HEK293 (cell line): Measurements from ENCODE around the gene ZSCAN29.

ENCODE experiments used
- CTCF ChIA-PET: fragments of 350-600 bp; formaldehyde crosslinking; extraction: SDS; loops from one replicate; lab custom pipeline; 2021; ENCODE audit warnings: antibody characterized with exemption; lab: Yijun Ruan, JAX
- POLR2A ChIA-PET: fragments of 300-600 bp; formaldehyde crosslinking; extraction: SDS; loops from one replicate; lab custom pipeline; 2020; ENCODE audit warnings: antibody characterized with exemption, inconsistent platforms; lab: Yijun Ruan, JAX
- H3K27ac ChIP-seq: fragments of 200-500 bp; sonication (Bioruptor generic); 2 replicates; pipeline ENCODE4 v1.5.1; 2014; ENCODE audit warnings: low read depth, low read length, control low read depth, inconsistent platforms; ENCODE audit errors: extremely low read depth
- H3K36me3 ChIP-seq, 2 experiments: fragments of 200-500 bp in 1 of 2; sonication (Bioruptor generic) in 1 of 2; 1 replicate in 1 of 2; 2 replicates in 1 of 2; pipeline ENCODE4 v1.5.1; 2014 to 2017; ENCODE audit warnings: inconsistent platforms in 2 of 2, low read length in 2 of 2; ENCODE audit not compliant: control insufficient read depth in 2 of 2, insufficient read depth in 1 of 2
- H3K4me1 ChIP-seq: fragments of 200-500 bp; sonication (Bioruptor generic); 2 replicates; pipeline ENCODE4 v1.5.1; 2014; ENCODE audit warnings: mild to moderate bottlenecking, low read length, inconsistent platforms; ENCODE audit not compliant: control insufficient read depth, insufficient read depth
- H3K4me3 ChIP-seq: 2 replicates; pipeline ENCODE4 v1.5.1; 2011; ENCODE audit warnings: low read depth, mild to moderate bottlenecking, control low read depth, low read length, moderate library complexity
- H3K9me3 ChIP-seq: fragments of 200-500 bp; sonication (Bioruptor generic); 2 replicates; pipeline ENCODE4 v1.5.1; 2014; ENCODE audit warnings: low read depth, low read length, inconsistent platforms; ENCODE audit not compliant: control insufficient read depth, insufficient read depth
- GLI4 ChIP-seq: fragments of 450-650 bp; formaldehyde crosslinking; IDR thresholded peaks from 2 replicates; pipeline ENCODE4 v1.5.1; 2016; ENCODE audit warnings: missing biosample characterization, missing genetic modification characterization
- HOXD13 ChIP-seq: sonication (generic); formaldehyde crosslinking; IDR thresholded peaks from 2 replicates; pipeline ENCODE4 v1.8.0; 2022; ENCODE audit warnings: missing genetic modification reagents, borderline replicate concordance
- KLF10 ChIP-seq: fragments of 450-650 bp; IDR thresholded peaks from 2 replicates; pipeline ENCODE4 v1.5.1; 2018; ENCODE audit warnings: missing biosample characterization, mild to moderate bottlenecking, missing genetic modification characterization
- KLF8 ChIP-seq: fragments of 450-650 bp; formaldehyde crosslinking; IDR thresholded peaks from 2 replicates; pipeline ENCODE4 v1.5.1; 2016; ENCODE audit warnings: missing biosample characterization, missing genetic modification characterization
- OSR2 ChIP-seq: fragments of 450-650 bp; formaldehyde crosslinking; IDR thresholded peaks from 2 replicates; pipeline ENCODE4 v1.5.1; 2016; ENCODE audit warnings: missing biosample characterization, missing genetic modification characterization
- ZNF146 ChIP-seq: fragments of 450-650 bp; formaldehyde crosslinking; IDR thresholded peaks from 2 replicates; pipeline ENCODE4 v1.5.1; 2016; ENCODE audit warnings: missing biosample characterization, missing genetic modification characterization
- ZNF223 ChIP-seq: fragments of 450-650 bp; formaldehyde crosslinking; IDR thresholded peaks from 2 replicates; pipeline ENCODE4 v1.5.1; 2016; ENCODE audit warnings: missing biosample characterization, missing genetic modification characterization
- ZNF366 ChIP-seq: fragments of 450-650 bp; formaldehyde crosslinking; conservative IDR thresholded peaks from 2 replicates; pipeline ENCODE4 v1.5.1; 2016; ENCODE audit warnings: missing biosample characterization, missing genetic modification characterization
- ZNF423 ChIP-seq: fragments of 450-650 bp; formaldehyde crosslinking; IDR thresholded peaks from 2 replicates; pipeline ENCODE4 v1.5.1; 2016; ENCODE audit warnings: missing biosample characterization, missing genetic modification characterization
- ZNF521 ChIP-seq: fragments of 450-650 bp; formaldehyde crosslinking; IDR thresholded peaks from 2 replicates; pipeline ENCODE4 v1.5.1; 2017; ENCODE audit warnings: missing biosample characterization, mild to moderate bottlenecking, missing genetic modification characterization
- ZNF561 ChIP-seq: fragments of 450-650 bp; IDR thresholded peaks from 2 replicates; pipeline ENCODE4 v1.5.1; 2018; ENCODE audit warnings: missing biosample characterization, missing genetic modification characterization, borderline replicate concordance
- ZNF747 ChIP-seq: fragments of 450-650 bp; formaldehyde crosslinking; IDR thresholded peaks from 2 replicates; pipeline ENCODE4 v1.5.1; 2016; ENCODE audit warnings: missing biosample characterization, missing genetic modification characterization
- ZNF777 ChIP-seq: fragments of 450-650 bp; formaldehyde crosslinking; IDR thresholded peaks from 2 replicates; pipeline ENCODE4 v1.5.1; 2017; ENCODE audit warnings: missing biosample characterization, missing genetic modification characterization, borderline replicate concordance
- TF ChIP-seq, protein P1 (sequence below): fragments of 450-650 bp; formaldehyde crosslinking; conservative IDR thresholded peaks from 2 replicates; pipeline ENCODE4 v1.5.1; 2016; ENCODE audit warnings: low read depth, missing biosample characterization, missing genetic modification characterization
- TF ChIP-seq, protein P2 (sequence below): sonication (generic); formaldehyde crosslinking; IDR thresholded peaks from 2 replicates; pipeline ENCODE4 v1.8.1; 2022; ENCODE audit warnings: mild to moderate bottlenecking, moderate library complexity, missing genetic modification reagents
- TF ChIP-seq, protein P3 (sequence below): fragments of 450-650 bp; formaldehyde crosslinking; IDR thresholded peaks from 2 replicates; pipeline ENCODE4; 2016; ENCODE audit warnings: missing biosample characterization, missing genetic modification characterization
- TF ChIP-seq, protein P4 (sequence below): fragments of 450-650 bp; formaldehyde crosslinking; IDR thresholded peaks from 2 replicates; pipeline ENCODE4 v1.5.1; 2016; ENCODE audit warnings: missing biosample characterization, missing genetic modification characterization
- TF ChIP-seq, protein P5 (sequence below): fragments of 450-650 bp; formaldehyde crosslinking; IDR thresholded peaks from 2 replicates; pipeline ENCODE4 v1.5.1; 2016; ENCODE audit warnings: missing biosample characterization, missing genetic modification characterization

The ZSCAN29 gene

DNA sequence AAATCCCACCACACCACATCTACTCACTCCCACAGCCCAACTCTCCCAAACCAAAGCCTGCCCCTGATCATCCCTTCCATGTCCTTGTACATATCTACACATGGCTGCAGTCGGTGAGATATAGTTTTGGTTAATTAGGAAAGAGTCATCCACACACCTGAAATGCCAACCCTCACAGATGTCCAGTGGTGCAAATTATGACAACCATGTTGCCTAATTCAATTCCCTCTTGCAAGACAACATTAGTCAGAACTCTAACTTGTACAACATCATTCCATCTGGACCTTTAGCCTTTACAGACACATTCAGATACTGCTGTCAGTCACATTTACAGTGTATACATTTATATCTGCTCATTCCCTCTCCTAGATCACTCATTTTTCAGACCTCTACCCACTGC lies 41.3 kb upstream of the ZSCAN29 start (continued):
- TF ChIP-seq, protein P1, sequence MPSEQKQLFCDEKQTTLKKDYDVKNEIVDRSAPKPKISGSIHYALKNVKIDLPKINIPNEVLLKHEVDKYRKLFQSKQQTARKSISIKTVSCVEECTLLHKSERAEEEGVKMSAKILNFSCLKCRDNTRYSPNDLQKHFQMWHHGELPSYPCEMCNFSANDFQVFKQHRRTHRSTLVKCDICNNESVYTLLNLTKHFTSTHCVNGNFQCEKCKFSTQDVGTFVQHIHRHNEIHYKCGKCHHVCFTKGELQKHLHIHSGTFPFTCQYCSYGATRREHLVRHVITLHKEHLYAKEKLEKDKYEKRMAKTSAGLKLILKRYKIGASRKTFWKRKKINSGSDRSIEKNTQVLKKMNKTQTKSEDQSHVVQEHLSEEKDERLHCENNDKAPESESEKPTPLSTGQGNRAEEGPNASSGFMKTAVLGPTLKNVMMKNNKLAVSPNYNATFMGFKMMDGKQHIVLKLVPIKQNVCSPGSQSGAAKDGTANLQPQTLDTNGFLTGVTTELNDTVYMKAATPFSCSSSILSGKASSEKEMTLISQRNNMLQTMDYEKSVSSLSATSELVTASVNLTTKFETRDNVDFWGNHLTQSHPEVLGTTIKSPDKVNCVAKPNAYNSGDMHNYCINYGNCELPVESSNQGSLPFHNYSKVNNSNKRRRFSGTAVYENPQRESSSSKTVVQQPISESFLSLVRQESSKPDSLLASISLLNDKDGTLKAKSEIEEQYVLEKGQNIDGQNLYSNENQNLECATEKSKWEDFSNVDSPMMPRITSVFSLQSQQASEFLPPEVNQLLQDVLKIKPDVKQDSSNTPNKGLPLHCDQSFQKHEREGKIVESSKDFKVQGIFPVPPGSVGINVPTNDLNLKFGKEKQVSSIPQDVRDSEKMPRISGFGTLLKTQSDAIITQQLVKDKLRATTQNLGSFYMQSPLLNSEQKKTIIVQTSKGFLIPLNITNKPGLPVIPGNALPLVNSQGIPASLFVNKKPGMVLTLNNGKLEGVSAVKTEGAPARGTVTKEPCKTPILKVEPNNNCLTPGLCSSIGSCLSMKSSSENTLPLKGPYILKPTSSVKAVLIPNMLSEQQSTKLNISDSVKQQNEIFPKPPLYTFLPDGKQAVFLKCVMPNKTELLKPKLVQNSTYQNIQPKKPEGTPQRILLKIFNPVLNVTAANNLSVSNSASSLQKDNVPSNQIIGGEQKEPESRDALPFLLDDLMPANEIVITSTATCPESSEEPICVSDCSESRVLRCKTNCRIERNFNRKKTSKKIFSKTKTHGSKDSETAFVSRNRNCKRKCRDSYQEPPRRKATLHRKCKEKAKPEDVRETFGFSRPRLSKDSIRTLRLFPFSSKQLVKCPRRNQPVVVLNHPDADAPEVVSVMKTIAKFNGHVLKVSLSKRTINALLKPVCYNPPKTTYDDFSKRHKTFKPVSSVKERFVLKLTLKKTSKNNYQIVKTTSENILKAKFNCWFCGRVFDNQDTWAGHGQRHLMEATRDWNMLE (tag by site-specific recombination), result no peak
- TF ChIP-seq ZNF777 (tag by site-specific recombination) (no peak), OSR2 (tag by site-specific recombination) (no peak), GLI4 (tag by site-specific recombination) (no peak), ZNF146 (no peak), ZNF423 (tag by site-specific recombination) (no peak), KLF8 (no peak), ZNF366 (no peak), KLF10 (tag by site-specific recombination) (no peak), ZNF521 (tag by site-specific recombination) (no peak)
- TF ChIP-seq, protein P2, sequence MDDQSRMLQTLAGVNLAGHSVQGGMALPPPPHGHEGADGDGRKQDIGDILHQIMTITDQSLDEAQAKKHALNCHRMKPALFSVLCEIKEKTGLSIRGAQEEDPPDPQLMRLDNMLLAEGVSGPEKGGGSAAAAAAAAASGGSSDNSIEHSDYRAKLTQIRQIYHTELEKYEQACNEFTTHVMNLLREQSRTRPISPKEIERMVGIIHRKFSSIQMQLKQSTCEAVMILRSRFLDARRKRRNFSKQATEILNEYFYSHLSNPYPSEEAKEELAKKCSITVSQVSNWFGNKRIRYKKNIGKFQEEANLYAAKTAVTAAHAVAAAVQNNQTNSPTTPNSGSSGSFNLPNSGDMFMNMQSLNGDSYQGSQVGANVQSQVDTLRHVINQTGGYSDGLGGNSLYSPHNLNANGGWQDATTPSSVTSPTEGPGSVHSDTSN (CRISPR knock-in tag), result no peak
- TF ChIP-seq, protein P3, sequence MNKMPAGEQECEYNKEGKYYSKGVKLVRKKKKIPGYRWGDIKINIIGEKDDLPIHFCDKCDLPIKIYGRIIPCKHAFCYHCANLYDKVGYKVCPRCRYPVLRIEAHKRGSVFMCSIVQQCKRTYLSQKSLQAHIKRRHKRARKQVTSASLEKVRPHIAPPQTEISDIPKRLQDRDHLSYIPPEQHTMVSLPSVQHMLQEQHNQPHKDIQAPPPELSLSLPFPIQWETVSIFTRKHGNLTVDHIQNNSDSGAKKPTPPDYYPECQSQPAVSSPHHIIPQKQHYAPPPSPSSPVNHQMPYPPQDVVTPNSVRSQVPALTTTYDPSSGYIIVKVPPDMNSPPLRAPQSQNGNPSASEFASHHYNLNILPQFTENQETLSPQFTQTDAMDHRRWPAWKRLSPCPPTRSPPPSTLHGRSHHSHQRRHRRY (tag by site-specific recombination), result no peak

- H3K27ac ChIP-seq, result no peak overlapping the region
- TF ChIP-seq ZNF561 (tag by site-specific recombination), result no peak
- TF ChIP-seq, protein P4, sequence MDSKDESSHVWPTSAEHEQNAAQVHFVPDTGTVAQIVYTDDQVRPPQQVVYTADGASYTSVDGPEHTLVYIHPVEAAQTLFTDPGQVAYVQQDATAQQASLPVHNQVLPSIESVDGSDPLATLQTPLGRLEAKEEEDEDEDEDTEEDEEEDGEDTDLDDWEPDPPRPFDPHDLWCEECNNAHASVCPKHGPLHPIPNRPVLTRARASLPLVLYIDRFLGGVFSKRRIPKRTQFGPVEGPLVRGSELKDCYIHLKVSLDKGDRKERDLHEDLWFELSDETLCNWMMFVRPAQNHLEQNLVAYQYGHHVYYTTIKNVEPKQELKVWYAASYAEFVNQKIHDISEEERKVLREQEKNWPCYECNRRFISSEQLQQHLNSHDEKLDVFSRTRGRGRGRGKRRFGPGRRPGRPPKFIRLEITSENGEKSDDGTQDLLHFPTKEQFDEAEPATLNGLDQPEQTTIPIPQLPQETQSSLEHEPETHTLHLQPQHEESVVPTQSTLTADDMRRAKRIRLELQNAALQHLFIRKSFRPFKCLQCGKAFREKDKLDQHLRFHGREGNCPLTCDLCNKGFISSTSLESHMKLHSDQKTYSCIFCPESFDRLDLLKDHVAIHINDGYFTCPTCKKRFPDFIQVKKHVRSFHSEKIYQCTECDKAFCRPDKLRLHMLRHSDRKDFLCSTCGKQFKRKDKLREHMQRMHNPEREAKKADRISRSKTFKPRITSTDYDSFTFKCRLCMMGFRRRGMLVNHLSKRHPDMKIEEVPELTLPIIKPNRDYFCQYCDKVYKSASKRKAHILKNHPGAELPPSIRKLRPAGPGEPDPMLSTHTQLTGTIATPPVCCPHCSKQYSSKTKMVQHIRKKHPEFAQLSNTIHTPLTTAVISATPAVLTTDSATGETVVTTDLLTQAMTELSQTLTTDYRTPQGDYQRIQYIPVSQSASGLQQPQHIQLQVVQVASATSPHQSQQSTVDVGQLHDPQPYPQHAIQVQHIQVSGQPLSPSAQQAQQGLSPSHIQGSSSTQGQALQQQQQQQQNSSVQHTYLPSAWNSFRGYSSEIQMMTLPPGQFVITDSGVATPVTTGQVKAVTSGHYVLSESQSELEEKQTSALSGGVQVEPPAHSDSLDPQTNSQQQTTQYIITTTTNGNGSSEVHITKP (tag by site-specific recombination), result no peak
- no peak for TF ChIP-seq ZNF747 (tag by site-specific recombination)
- TF ChIP-seq, protein P5, sequence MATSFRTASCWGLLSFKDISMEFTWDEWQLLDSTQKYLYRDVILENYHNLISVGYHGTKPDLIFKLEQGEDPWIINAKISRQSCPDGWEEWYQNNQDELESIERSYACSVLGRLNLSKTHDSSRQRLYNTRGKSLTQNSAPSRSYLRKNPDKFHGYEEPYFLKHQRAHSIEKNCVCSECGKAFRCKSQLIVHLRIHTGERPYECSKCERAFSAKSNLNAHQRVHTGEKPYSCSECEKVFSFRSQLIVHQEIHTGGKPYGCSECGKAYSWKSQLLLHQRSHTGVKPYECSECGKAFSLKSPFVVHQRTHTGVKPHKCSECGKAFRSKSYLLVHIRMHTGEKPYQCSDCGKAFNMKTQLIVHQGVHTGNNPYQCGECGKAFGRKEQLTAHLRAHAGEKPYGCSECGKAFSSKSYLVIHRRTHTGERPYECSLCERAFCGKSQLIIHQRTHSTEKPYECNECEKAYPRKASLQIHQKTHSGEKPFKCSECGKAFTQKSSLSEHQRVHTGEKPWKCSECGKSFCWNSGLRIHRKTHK, result no peak
- TF ChIP-seq HOXD13 (CRISPR knock-in tag), result no peak
- no peak for TF ChIP-seq ZNF223 (tag by site-specific recombination)
- TF ChIP-seq, all 188 proteins: peak for 0
- H3K36me3 ChIP-seq, result peaks cover 21 to 77% of the 10 kb centered on the region in 2 experiments; a peak in 2 of 3 replicates
- H3K9me3 ChIP-seq, result no peaks in the 10 kb centered on the region
- ChIA-PET POLR2A (no interaction called here), CTCF (interaction anchor here (0.7 kb wide), 1 partner anchor 345 kb away, joined by 3 read pairs; no protein-coding TSS in a partner anchor)
- no peak overlapping the region for H3K4me3 ChIP-seq
- H3K4me1 ChIP-seq, result no peaks in the 10 kb centered on the region
These were observed 39.9 kb upstream of the ZSCAN29 start for GRCh38 chr15:43410572-43411214.
